Measurements from ENCODE around the gene SLC28A1. TPM values are rescaled to one million over a fixed set of nuclear protein-coding genes. Genes with fewer than 3 reads are reported as not detected.

Gene SLC28A1
- total and polyA plus RNA-seq, 5 experiments from 2014 or later = not detected

DNA sequence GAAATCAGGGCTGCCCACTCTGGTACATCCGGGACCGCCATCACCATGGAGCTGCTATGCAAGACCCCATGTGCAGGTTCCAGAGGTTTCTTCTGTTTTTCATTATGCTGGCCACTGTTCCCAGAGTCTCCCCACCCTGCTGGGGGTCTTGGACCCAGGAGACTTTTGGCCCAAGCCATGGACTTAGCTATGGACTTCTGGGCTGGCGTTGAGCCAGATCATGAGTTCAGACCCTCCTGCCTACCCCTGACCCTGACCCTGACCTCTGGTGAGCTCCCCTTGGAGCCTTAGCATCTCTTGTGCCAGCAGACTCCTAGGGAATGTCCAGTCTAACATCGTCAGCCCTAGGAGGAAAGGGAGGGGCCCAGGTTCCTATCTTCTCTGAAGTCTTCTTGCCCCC is 25.3 kb downstream of the SLC28A1 start:
- Mint-ChIP-seq H3K36me3 (no peaks in the 10 kb centered on the region), H3K27me3 (peaks cover under 1 to 4% (median 2%) of the 10 kb centered on the region in 5 donors)

DNA sequence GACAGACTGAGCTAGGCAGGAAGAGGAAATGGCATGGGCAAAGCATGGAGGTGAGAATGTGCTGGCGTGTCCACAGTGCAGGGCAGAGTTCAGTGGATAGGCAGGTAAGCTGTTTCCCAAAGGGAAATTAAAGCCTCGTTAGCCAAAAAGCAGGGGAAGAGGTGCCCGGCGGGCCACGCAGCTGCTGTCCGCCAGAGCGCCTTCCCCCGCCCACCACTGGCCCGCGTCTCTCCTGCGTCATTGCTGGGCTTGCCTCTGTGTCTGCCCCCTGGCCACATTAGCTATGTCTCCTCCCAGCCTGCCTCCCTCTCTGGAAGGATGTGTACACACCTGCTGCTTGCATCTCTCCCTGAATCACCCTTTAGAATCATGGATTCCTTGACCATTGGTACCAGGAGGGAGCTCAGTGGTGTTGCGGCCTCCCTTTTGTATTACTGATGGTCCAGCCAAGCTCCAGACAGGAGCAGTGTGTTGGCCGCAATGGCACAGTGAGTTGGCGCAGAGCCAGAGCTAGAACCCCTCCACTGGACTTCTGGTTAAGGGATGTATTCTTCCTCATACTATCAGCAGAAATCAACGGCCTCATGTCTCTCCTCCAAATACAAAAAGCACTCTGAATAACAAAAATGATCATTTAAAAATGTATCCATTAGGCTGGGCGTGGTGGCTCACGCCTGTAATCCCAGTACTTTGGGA is 26.6 kb downstream of the SLC28A1 start:
- POLR2A ChIA-PET = no interaction called here
- Mint-ChIP-seq H3K4me1 (peaks cover 0 to 10% (median 2%) of the 10 kb centered on the region in 4 donors), H3K4me3 (no peak overlapping the region), H3K27ac (no peak overlapping the region), H3K36me3 (no peaks in the 10 kb centered on the region), H3K9me3 (peaks cover 0 to 2% (median 0%) of the 10 kb centered on the region in 9 donors), H3K27me3 (peaks cover 2 to 16% (median 8%) of the 10 kb centered on the region in 5 donors)
- DNase-seq (no peak), ATAC-seq (no peak)

More for the DNA sequence above, 25.3 kb downstream of the SLC28A1 start:
- POLR2A ChIA-PET = no interaction called here
- ATAC-seq (no peak), DNase-seq (no peak)
- Mint-ChIP-seq H3K4me3 (no peak overlapping the region), H3K27ac (no peak overlapping the region), H3K4me1 (peaks cover 0 to 2% (median under 1%) of the 10 kb centered on the region in 4 donors), H3K9me3 (peaks cover 0 to 1% (median 0%) of the 10 kb centered on the region in 9 donors)

DNA sequence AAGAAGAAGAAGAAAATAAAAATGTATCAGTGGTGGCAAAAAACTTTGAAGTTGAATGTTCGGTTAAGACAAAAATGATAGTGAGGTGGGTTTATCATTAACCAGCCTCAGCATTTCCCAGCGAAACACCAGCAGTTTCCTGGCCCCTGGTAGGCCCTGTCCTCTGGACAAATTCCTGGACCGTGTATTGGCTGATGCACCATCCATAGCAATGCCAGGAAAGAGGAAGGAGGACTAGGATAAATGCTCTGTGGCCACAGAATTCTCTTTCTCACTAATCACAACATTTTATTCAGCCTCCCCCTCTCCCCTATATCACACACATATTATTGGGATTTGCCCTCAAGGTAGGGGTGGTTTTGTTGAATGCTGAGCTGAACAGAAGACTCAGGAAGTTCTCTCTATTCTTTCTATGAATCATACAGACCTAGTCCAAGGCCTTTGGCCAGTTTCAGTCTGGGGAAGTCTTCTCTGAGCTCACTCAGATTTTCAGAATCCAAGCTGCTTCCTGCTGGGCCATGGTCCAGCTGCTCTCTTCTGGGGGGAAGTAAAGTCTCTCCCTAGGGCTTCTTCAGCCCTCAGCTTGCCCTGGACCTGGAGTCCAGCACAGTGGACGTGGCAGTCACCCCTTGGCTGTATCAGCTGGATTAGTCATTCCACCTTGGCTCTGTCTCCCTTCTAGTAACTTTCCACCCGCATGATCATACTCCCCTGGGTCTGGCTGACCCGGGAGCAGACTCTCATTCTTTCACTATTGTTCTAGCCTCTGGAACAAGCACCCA is 27.6 kb downstream of the SLC28A1 start:
- POLR2A ChIA-PET = no interaction called here
- Mint-ChIP-seq H3K9me3 (peaks cover 0 to 2% (median 0%) of the 10 kb centered on the region in 9 donors), H3K36me3 (no peaks in the 10 kb centered on the region), H3K27me3 (peaks cover 2 to 16% (median 9%) of the 10 kb centered on the region in 5 donors), H3K4me3 (no peak overlapping the region), H3K27ac (peak overlapping the region in 1 of 10 donors; percentile 29), H3K4me1 (peaks cover 0 to 10% (median 2%) of the 10 kb centered on the region in 4 donors)
- ATAC-seq (no peak), DNase-seq (no peak)

DNA sequence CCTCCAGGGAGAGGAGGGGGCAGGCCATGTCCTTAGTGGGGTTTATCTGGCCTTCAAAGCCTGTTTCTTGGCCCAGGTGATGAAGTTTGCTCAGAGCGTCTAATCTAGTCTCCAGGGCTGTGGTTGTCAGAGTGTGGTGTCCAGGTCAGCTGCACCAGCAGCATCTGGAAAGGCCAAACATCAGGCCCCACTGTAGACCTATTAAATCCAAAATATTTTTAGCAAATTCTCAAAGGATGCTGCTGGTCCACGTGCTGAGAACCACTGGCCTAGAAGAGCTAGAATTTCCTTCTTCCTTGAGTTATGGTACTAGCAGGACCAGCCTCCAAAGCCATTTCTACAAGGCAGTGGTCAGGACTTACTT is 28.9 kb downstream of the SLC28A1 start:
- Mint-ChIP-seq H3K4me1 (peaks cover 0 to 10% (median 2%) of the 10 kb centered on the region in 4 donors), H3K27me3 (peaks cover 2 to 16% (median 9%) of the 10 kb centered on the region in 5 donors), H3K27ac (no peak overlapping the region), H3K4me3 (no peak overlapping the region), H3K36me3 (no peaks in the 10 kb centered on the region), H3K9me3 (peaks cover 0 to 2% (median 0%) of the 10 kb centered on the region in 9 donors)
- no peak for ATAC-seq
- DNase-seq = no peak
- POLR2A ChIA-PET = no interaction called here

DNA sequence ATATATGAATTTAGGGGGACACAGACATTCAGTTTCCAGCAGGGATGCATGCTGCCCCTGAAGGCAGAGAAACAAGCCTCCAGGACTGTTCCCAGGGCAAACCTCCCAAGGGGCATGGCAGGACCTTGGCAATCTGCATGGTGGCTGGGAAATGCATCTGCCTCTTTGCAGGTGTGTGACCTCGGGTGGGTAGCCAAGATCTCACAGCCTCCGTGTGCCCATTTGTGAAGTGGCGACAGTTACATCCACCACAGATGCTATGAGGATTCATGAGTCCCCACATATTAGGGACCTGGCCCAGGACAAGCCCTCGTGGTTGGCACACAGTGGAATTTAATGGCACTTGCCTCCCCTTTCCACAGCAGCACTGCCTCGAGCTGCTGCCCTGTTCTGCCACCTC is 29.9 kb downstream of the SLC28A1 start:
- Mint-ChIP-seq H3K4me1 (peaks cover 0 to 10% (median 3%) of the 10 kb centered on the region in 4 donors), H3K9me3 (peaks cover 0 to 2% (median 0%) of the 10 kb centered on the region in 9 donors), H3K36me3 (no peaks in the 10 kb centered on the region), H3K4me3 (no peak overlapping the region), H3K27me3 (peaks cover 2 to 16% (median 9%) of the 10 kb centered on the region in 5 donors), H3K27ac (no peak overlapping the region)
- ATAC-seq (no peak), DNase-seq (no peak)
- POLR2A ChIA-PET = no interaction called here

DNA sequence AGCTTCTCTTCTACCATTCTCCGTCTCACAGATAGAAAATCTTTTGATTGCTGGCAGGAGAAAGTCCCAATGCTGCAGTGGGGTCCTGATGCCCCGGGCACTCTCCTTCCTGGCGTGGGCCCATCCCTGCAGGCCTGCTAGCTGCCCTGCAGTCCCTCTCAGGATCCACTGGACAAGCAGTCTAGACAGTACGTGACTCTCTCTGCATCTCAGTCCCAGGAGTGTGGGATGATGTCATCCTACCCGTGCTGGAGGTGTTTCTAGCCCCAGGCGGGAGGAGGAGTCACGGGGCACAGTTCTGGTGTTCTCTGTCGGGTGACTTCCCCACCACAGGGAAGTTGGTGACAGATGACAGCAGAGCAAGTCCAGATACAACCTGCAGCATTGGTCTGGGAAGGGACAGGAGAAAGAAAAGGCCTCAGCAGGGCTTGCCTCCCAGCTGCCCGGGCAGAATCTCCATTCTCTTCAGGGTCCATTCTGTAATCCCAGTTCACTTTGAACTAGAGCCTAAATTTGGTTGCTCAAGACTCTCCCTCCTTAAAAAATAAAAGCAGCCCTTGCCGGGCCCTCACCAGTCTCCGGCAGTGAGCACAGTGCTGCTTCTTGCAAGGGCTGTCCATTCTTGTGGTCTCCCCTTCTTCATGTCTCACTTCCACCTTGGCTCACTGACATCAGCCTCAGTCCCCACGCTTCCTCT is 30.6 kb downstream of the SLC28A1 start:
- ATAC-seq = peak; percentile 61 to 79
- DNase-seq = no peak

DNA sequence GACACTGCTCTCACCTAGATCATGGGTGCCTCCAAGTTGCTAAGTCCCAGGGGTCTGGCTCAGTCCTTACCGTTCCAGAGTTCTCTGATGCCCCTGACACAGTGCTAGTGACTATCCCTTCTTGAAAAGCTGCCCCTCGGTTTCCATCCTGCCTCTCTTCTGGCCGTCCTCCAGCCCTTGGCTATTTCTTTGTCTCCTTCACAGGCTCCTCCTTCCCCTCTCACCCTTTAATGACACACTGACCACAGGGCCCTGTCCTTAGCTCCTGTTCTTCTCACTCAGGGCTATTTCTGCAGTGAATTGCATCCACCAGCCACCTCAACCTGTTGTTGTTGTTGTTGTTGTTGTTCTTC is 31.1 kb downstream of the SLC28A1 start:
- POLR2A ChIA-PET = no interaction called here
- no peak overlapping the region for H3K4me3 Mint-ChIP-seq
- H3K9me3 Mint-ChIP-seq = peaks cover 0 to 2% (median 0%) of the 10 kb centered on the region in 9 donors
- peaks cover 0 to 10% (median 3%) of the 10 kb centered on the region in 4 donors for H3K4me1 Mint-ChIP-seq
- H3K27me3 Mint-ChIP-seq = peaks cover 2 to 16% (median 9%) of the 10 kb centered on the region in 5 donors
- H3K36me3 Mint-ChIP-seq = no peaks in the 10 kb centered on the region
- ATAC-seq (no peak), DNase-seq (no peak)
- peak overlapping the region in 1 of 10 donors; percentile 35 for H3K27ac Mint-ChIP-seq

More for the DNA sequence above, 30.6 kb downstream of the SLC28A1 start:
- no peak overlapping the region for H3K4me3 Mint-ChIP-seq
- H3K9me3 Mint-ChIP-seq = peaks cover 0 to 2% (median 0%) of the 10 kb centered on the region in 9 donors
- peaks cover 0 to 10% (median 3%) of the 10 kb centered on the region in 4 donors for H3K4me1 Mint-ChIP-seq
- H3K27ac Mint-ChIP-seq = peak overlapping the region in 3 of 10 donors; percentile 35 to 86 (median 69)
- H3K27me3 Mint-ChIP-seq = peaks cover 2 to 16% (median 9%) of the 10 kb centered on the region in 5 donors
- no peaks in the 10 kb centered on the region for H3K36me3 Mint-ChIP-seq
- POLR2A ChIA-PET = no interaction called here

DNA sequence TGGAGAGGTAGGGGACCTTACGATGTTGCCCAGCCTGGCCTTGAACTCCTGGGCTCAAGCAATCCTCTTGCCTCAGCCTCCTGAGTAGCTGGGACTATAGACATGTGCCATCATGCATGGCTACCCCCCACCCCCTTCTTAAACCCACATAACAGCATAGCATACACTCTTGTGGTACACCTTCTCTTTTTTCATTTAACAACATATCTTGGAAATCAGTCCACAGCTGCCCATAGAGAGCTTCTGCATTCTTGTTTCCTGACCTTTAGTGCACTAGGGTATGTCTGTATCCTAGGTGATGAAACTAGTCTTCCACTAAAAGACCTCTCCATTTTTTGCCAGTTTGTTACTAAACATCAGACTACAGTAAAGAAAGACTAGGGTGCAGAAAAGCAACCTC is 33.0 kb downstream of the SLC28A1 start:
- peaks cover 2 to 16% (median 8%) of the 10 kb centered on the region in 5 donors for H3K27me3 Mint-ChIP-seq
- no peaks in the 10 kb centered on the region for H3K36me3 Mint-ChIP-seq
- ATAC-seq = no peak
- no peak overlapping the region for H3K27ac Mint-ChIP-seq
- peaks cover 0 to 10% (median 3%) of the 10 kb centered on the region in 4 donors for H3K4me1 Mint-ChIP-seq
- H3K4me3 Mint-ChIP-seq = no peak overlapping the region
- POLR2A ChIA-PET = no interaction called here
- no peak for DNase-seq
- H3K9me3 Mint-ChIP-seq = peaks cover 0 to 2% (median 0%) of the 10 kb centered on the region in 9 donors

DNA sequence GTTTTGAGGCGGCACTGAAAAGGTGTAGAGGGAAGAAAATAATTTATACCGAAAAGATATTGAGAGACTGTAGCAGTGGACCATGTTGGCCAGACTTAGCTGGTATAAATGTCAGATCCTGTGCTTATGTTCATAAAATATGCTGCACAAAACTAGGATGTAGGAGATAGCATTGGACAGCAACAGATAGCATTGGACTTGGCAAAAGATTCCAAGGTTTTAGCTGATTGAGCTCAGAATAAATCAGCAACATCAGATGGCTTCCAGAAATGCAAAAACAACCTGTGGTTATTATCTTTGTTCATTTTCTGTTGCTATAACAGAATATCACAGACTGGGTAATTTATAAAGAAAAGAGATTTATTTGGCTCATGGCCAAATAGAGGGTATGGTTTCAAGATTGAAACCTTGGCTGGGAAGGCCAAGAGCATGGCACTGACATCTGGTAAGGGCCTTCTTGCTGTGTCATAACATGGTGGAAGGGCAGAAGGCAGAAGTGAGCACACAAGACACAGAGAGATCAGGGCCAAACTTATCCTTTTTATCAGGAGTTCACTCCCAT is 34.7 kb downstream of the SLC28A1 start:
- Mint-ChIP-seq H3K4me3 (no peak overlapping the region), H3K27me3 (peaks cover 2 to 16% (median 6%) of the 10 kb centered on the region in 5 donors), H3K27ac (peak overlapping the region in 2 of 10 donors; percentile 2 to 21), H3K9me3 (peaks cover 0 to 2% (median 0%) of the 10 kb centered on the region in 9 donors), H3K4me1 (peaks cover 0 to 10% (median 3%) of the 10 kb centered on the region in 4 donors), H3K36me3 (no peaks in the 10 kb centered on the region)
- DNase-seq (no peak), ATAC-seq (no peak)
- POLR2A ChIA-PET = no interaction called here

DNA sequence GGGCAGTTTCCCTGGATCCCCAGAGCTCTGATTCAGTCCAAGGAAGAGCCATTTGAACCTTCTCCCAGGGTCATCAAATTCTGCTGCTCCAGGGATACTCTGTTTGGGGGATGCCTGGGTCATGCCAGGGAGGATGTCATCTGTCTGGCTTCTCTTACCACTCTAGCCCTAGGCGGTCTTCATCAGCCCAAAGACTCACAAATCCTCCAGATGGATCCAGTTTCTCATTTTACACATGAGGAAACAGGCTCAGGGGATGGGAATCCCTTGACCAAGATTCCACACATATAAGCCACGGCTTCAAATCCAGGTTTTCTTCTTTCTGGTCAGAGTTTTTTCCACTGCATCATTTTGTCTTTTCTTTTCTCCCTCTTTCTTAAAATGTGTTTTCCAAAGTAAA is 36.7 kb downstream of the SLC28A1 start:
- Mint-ChIP-seq H3K4me1 (peaks cover 0 to 2% (median 0%) of the 10 kb centered on the region in 4 donors), H3K27me3 (peaks cover 0 to under 1% (median 0%) of the 10 kb centered on the region in 5 donors), H3K27ac (no peak overlapping the region), H3K36me3 (no peaks in the 10 kb centered on the region), H3K9me3 (no peaks in the 10 kb centered on the region), H3K4me3 (no peak overlapping the region)
- ATAC-seq = no peak
- no peak for DNase-seq
- POLR2A ChIA-PET = no interaction called here

DNA sequence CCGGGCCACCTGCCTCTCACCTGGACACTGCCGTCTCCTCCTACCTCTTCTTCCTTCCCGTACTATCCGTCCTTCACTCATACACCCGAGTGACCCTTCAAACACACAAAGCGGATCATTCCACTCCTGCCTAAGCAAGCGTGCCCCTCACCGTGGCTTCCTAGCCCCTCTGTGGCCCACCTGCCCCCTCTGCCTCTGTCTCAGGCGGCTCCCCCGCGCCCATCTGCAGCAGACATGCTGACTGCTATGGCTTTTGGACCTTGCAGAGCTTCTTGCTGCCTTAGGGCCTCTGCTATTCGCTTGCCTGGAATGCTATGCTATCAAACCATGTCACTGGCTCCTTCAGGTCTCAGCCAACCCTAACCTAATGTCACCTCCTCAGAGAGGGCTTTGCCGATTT is 38.1 kb downstream of the SLC28A1 start:
- DNase-seq (no peak), ATAC-seq (no peak)
- POLR2A ChIA-PET = no interaction called here
- Mint-ChIP-seq H3K4me3 (no peak overlapping the region), H3K9me3 (no peaks in the 10 kb centered on the region), H3K27me3 (no peaks in the 10 kb centered on the region), H3K4me1 (peaks cover 0 to 2% (median 0%) of the 10 kb centered on the region in 4 donors), H3K36me3 (no peaks in the 10 kb centered on the region), H3K27ac (no peak overlapping the region)

DNA sequence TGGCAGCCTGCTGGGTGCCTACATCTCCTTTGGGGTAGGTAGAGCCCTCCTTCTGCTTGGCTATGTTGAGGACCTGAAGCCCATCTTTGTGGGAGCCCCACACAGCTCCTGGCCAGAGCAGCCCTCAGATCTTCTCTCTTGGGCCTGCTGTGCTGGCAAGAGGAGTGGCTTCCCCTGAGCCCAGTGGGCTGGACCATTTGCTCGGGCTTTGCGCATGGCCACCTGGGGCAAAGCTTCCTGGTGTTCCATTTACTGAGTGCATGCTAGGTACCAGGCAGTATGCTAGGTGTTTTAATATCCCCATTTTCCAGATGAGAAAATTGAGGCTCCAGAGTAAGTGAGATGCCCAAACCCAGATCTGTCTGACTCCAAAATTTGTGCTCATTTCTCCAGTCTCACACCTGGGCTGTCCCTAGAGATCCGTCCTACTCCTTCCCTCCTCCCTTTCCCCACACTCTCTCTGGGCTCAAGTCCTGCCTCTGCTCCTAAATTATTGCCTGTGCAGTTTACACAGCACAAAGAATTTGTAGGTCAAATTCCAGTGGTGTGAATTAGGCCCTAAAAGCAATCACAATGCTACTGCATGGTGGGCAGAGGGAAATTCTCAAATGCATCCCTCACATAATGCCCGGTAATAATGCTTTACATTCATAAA is 39.7 kb downstream of the SLC28A1 start:
- Mint-ChIP-seq H3K27me3 (no peaks in the 10 kb centered on the region), H3K4me3 (no peak overlapping the region), H3K4me1 (peaks cover 5 to 8% (median 5%) of the 10 kb centered on the region in 4 donors), H3K27ac (no peak overlapping the region), H3K36me3 (no peaks in the 10 kb centered on the region), H3K9me3 (no peaks in the 10 kb centered on the region)
- POLR2A ChIA-PET = no interaction called here
- ATAC-seq (no peak), DNase-seq (no peak)

All from naive thymus-derived CD8-positive, alpha-beta T cell (primary cell).